HG03565 (cell line): ENCODE data around the gene TIMP2.
"Not testable (repeated sequence)": the region's sequence is repeated elsewhere in the genome, so short reads cannot be mapped to it uniquely, and the experiment has no call there.

ENCODE experiments used
- ATAC-seq: cut with Tn5 transposase; IDR thresholded peaks from one replicate; pipeline ENCODE4 v1.9.1; 2021; ENCODE audit warnings: mild to moderate bottlenecking, moderate library complexity; ENCODE audit not compliant: unreplicated experiment

TIMP2 gene

GRCh38 chr17:78910497-78911284 lies 14.5 kb downstream of the TIMP2 start:
- no peak for ATAC-seq

GRCh38 chr17:78908426-78908825 lies 16.8 kb downstream of the TIMP2 start:
- ATAC-seq = no peak

- no peak for ATAC-seq
These were observed 19.6 kb downstream of the TIMP2 start for GRCh38 chr17:78905541-78905940.

GRCh38 chr17:78905116-78905515 lies 20.1 kb downstream of the TIMP2 start:
- ATAC-seq = no peak

GRCh38 chr17:78904371-78904770 lies 20.8 kb downstream of the TIMP2 start:
- no peak for ATAC-seq

GRCh38 chr17:78903101-78903779 lies 21.9 kb downstream of the TIMP2 start, which contains the start of gene CEP295NL:
TSS of gene CEP295NL (minus strand) at chr17:78903201. CDS start at chr17:78901828, 1,373 bp downstream.
- no peak for ATAC-seq

GRCh38 chr17:78902231-78902630 lies 23.0 kb downstream of the TIMP2 start:
- not testable (repeated sequence) for ATAC-seq

- no peak for ATAC-seq
These were observed 23.4 kb downstream of the TIMP2 start for GRCh38 chr17:78901806-78902205.

- no peak for ATAC-seq
These were observed 24.4 kb downstream of the TIMP2 start for GRCh38 chr17:78900816-78901215.

- ATAC-seq = no peak
These were observed 25.6 kb downstream of the TIMP2 start for GRCh38 chr17:78899361-78900260.

GRCh38 chr17:78898947-78899346 lies 26.2 kb downstream of the TIMP2 start:
- ATAC-seq = no peak

- no peak for ATAC-seq
These were observed 26.9 kb downstream of the TIMP2 start for GRCh38 chr17:78898075-78898836.

- no peak for ATAC-seq
These were observed 27.5 kb downstream of the TIMP2 start for GRCh38 chr17:78897664-78898047.

- no peak for ATAC-seq
These were observed 28.1 kb downstream of the TIMP2 start for GRCh38 chr17:78896834-78897663.

- ATAC-seq = no peak
These were observed 28.9 kb downstream of the TIMP2 start for GRCh38 chr17:78896091-78896833.

- no peak for ATAC-seq
These were observed 29.9 kb downstream of the TIMP2 start for GRCh38 chr17:78895322-78895721.

- ATAC-seq = no peak
These were observed 31.5 kb downstream of the TIMP2 start for GRCh38 chr17:78893684-78894083.

- ATAC-seq = no peak
These were observed 32.2 kb downstream of the TIMP2 start for GRCh38 chr17:78892936-78893379.

- ATAC-seq = no peak
These were observed 32.7 kb downstream of the TIMP2 start for GRCh38 chr17:78892520-78892919.
